HepG2 (cell line): ENCODE results near the gene CNTNAP1. TPM values are rescaled to one million over a fixed set of nuclear protein-coding genes. Genes with fewer than 3 reads are reported as not detected.

Experiments
- ATF3 ChIP-seq: sonication (generic); formaldehyde crosslinking; IDR thresholded peaks from 2 replicates; pipeline ENCODE4 v1.4.0; 2020; ENCODE audit warnings: missing genetic modification reagents
- ATF5 ChIP-seq: sonication (generic); formaldehyde crosslinking; IDR thresholded peaks from 2 replicates; pipeline ENCODE4 v1.4.0; 2020; ENCODE audit warnings: mild to moderate bottlenecking, low read depth, missing genetic modification reagents
- CBFB ChIP-seq: sonication (generic); formaldehyde crosslinking; IDR thresholded peaks from 2 replicates; pipeline ENCODE4 v1.4.0; 2020; ENCODE audit warnings: missing genetic modification reagents
- CSRNP2 ChIP-seq: sonication (generic); formaldehyde crosslinking; conservative IDR thresholded peaks from 2 replicates; pipeline ENCODE4 v1.8.0; 2022; ENCODE audit warnings: low read depth, missing genetic modification reagents
- DNMT3B ChIP-seq: conservative IDR thresholded peaks from 2 replicates; pipeline ENCODE4 v1.6.1; 2016; ENCODE audit warnings: missing biosample characterization, control low read depth
- E2F5 ChIP-seq: sonication (generic); formaldehyde crosslinking; conservative IDR thresholded peaks from 2 replicates; pipeline ENCODE4 v1.4.0; 2020; ENCODE audit warnings: missing genetic modification reagents
- IKZF5 ChIP-seq: IDR thresholded peaks from 2 replicates; pipeline ENCODE4 v1.6.1; 2018; ENCODE audit warnings: missing genetic modification reagents, mild to moderate bottlenecking, missing compliant biosample characterization
- MTA3 ChIP-seq: sonication (generic); formaldehyde crosslinking; IDR thresholded peaks from 2 replicates; pipeline ENCODE4 v1.4.0; 2020; ENCODE audit warnings: missing genetic modification reagents
- NCOA1 ChIP-seq: sonication (generic); formaldehyde crosslinking; IDR thresholded peaks from 2 replicates; pipeline ENCODE4 v1.9.0; 2021; ENCODE audit warnings: missing genetic modification reagents
- NFKB2 ChIP-seq: sonication (generic); formaldehyde crosslinking; IDR thresholded peaks from 2 replicates; pipeline ENCODE4 v1.4.0; 2020; ENCODE audit warnings: missing genetic modification reagents, borderline replicate concordance
- RFX5 ChIP-seq: IDR thresholded peaks from 2 replicates; pipeline ENCODE4 v1.6.1; 2011; ENCODE audit warnings: low read depth, low read length, improper control_type of control experiment
- SIX1 ChIP-seq: sonication (generic); formaldehyde crosslinking; IDR thresholded peaks from 2 replicates; pipeline ENCODE4 v1.4.0; 2020; ENCODE audit warnings: missing genetic modification reagents, borderline replicate concordance
- TOPORS ChIP-seq: sonication (generic); formaldehyde crosslinking; IDR thresholded peaks from 2 replicates; pipeline ENCODE4 v1.8.0; 2023; ENCODE audit warnings: mild to moderate bottlenecking, missing genetic modification reagents
- ZBTB3 ChIP-seq: sonication (generic); formaldehyde crosslinking; IDR thresholded peaks from 2 replicates; pipeline ENCODE4 v1.4.0; 2020; ENCODE audit warnings: low read depth, mild to moderate bottlenecking, moderate library complexity, missing genetic modification reagents, borderline replicate concordance
- ZHX2 ChIP-seq, 2 experiments: sonication (generic) in 1 of 2; formaldehyde crosslinking in 1 of 2; IDR thresholded peaks; 2 replicates each; pipeline versions ENCODE4 v1.6.1 to v1.9.0; 2014 to 2022; ENCODE audit warnings: antibody characterized with exemption in 1 of 2, borderline replicate concordance in 1 of 2, inconsistent platforms in 1 of 2, low read depth in 1 of 2, missing genetic modification reagents in 1 of 2
- ZNF17 ChIP-seq: sonication (generic); formaldehyde crosslinking; IDR thresholded peaks from 2 replicates; pipeline ENCODE4 v1.5.0; 2020; ENCODE audit warnings: mild to moderate bottlenecking, missing genetic modification reagents
- ZNF747 ChIP-seq: sonication (generic); formaldehyde crosslinking; IDR thresholded peaks from 2 replicates; pipeline ENCODE4 v1.8.1; 2023; ENCODE audit warnings: missing genetic modification reagents, mild to moderate bottlenecking, borderline replicate concordance
- polyA plus RNA-seq, 8 experiments: library from polyadenylated mRNA; depleted of rRNA in 3 of 8; stranded (reverse) in 7 of 8; unstranded in 1 of 8; fragments of >200 nt; fragmentation: Illumina TruSeq in 4 of 8; extraction: Trizol in 4 of 8; gene quantifications; 2 replicates each; pipeline versions ENCODE4 v1.2.1 to v1.2.3, GENCODE V29; 2011 to 2016; ENCODE audit warnings: low read depth in 4 of 8, missing spikeins in 1 of 8, mixed read lengths in 1 of 8; ENCODE audit not compliant: insufficient read depth in 1 of 8
- total RNA-seq, 5 experiments: library from RNA; depleted of rRNA; stranded (reverse); fragments of >200 nt; fragmentation: Illumina TruSeq; extraction: Trizol; gene quantifications; 2 replicates each; pipeline ENCODE4 v1.2.3, GENCODE V29; 2016; ENCODE audit warnings: low read depth in 1 of 5

Gene CNTNAP1
- total and polyA plus RNA-seq, 2 of the 13 experiments (the other 11 are each of a cell fraction or from before 2014, with no cell fraction given): 4.5 to 7.7 TPM

- TF ChIP-seq ZNF747 (CRISPR knock-in tag): 0 out of 2 replicates have a peak, but pooled peaks have one; percentile 64
- no peak for TF ChIP-seq IKZF5 (CRISPR knock-in tag)
- TF ChIP-seq RFX5: no peak
- no peak for TF ChIP-seq ATF5 (CRISPR knock-in tag)
- TF ChIP-seq ZHX2 (IDR thresholded peaks at IDR 0.05; ENCODE audit: low read depth): no peak
- no peak for TF ChIP-seq ZHX2 (CRISPR knock-in tag; IDR thresholded peaks at IDR 0.05; ENCODE audit: borderline replicate concordance)
- no peak for TF ChIP-seq ZNF17 (CRISPR knock-in tag)
- no peak; the same call in 1 of the 2 replicates for TF ChIP-seq E2F5 (CRISPR knock-in tag)
- no peak for TF ChIP-seq TOPORS (CRISPR knock-in tag)
- TF ChIP-seq MTA3: no peak
- peak; percentile 74; the same call in 1 of the 2 replicates for TF ChIP-seq NFKB2 (CRISPR knock-in tag)
- TF ChIP-seq CBFB (CRISPR knock-in tag): peak; percentile 81
- no peak for TF ChIP-seq SIX1 (CRISPR knock-in tag)
- peak; percentile 84 for TF ChIP-seq DNMT3B (CRISPR knock-in tag)
- TF ChIP-seq NCOA1 (CRISPR knock-in tag): no peak
- no peak for TF ChIP-seq ZBTB3 (CRISPR knock-in tag)
- TF ChIP-seq CSRNP2 (CRISPR knock-in tag): no peak
- no peak for TF ChIP-seq ATF3 (CRISPR knock-in tag)
These were observed 23.0 kb upstream of the CNTNAP1 start, which contains the start of gene TUBG2 (continued) for GRCh38 chr17:42659079-42659931.
